Jurkat, Clone E6-1 (cell line): ENCODE results near the gene ABCD2.
"Not testable (repeated sequence)": the region's sequence is repeated elsewhere in the genome, so short reads cannot be mapped to it uniquely, and the experiment has no call there.

Experiments
- DNase-seq: peaks from one replicate; pipeline ENCODE4 v3.0.0-alpha.2; 2011; ENCODE audit warnings: low read depth, low spot score
- H3K4me3 ChIP-seq: 2 replicates; pipeline ENCODE4 v1.5.1; 2011; ENCODE audit warnings: mild to moderate bottlenecking, low read length, control low read depth, moderate library complexity

The ABCD2 gene

GRCh38 chr12:39572551-39572950 is 47.1 kb downstream of the ABCD2 start:
- no peak overlapping the region for H3K4me3 ChIP-seq
- DNase-seq, result no peak

GRCh38 chr12:39571351-39571750 is 48.3 kb downstream of the ABCD2 start:
- no peak for DNase-seq
- H3K4me3 ChIP-seq, result no peak overlapping the region

- no peak for DNase-seq
- no peak overlapping the region for H3K4me3 ChIP-seq
Observed at GRCh38 chr12:39553476-39553875, 66.1 kb downstream of the ABCD2 start.

- H3K4me3 ChIP-seq, DNase-seq: not testable (repeated sequence)
Observed at GRCh38 chr12:39544211-39544610, 75.4 kb downstream of the ABCD2 start.

- no peak overlapping the region for H3K4me3 ChIP-seq
- DNase-seq, result no peak
Observed at GRCh38 chr12:39541471-39541870, 78.1 kb downstream of the ABCD2 start.

- DNase-seq, result no peak
- H3K4me3 ChIP-seq, result no peak overlapping the region
Observed at GRCh38 chr12:39538679-39539104, 80.9 kb downstream of the ABCD2 start.

GRCh38 chr12:39533951-39534350 is 85.7 kb downstream of the ABCD2 start:
- H3K4me3 ChIP-seq, result no peak overlapping the region
- no peak for DNase-seq

- no peak for DNase-seq
Observed at GRCh38 chr12:39532448-39532847, 87.2 kb downstream of the ABCD2 start.

GRCh38 chr12:39526974-39527373 is 92.6 kb downstream of the ABCD2 start:
- DNase-seq, result no peak
- no peak overlapping the region for H3K4me3 ChIP-seq

More at GRCh38 chr12:39532448-39532847, 87.2 kb downstream of the ABCD2 start:
- no peak overlapping the region for H3K4me3 ChIP-seq

GRCh38 chr12:39522167-39522566 is 97.4 kb downstream of the ABCD2 start:
- H3K4me3 ChIP-seq, DNase-seq: not testable (repeated sequence)

- no peak for DNase-seq
- no peak overlapping the region for H3K4me3 ChIP-seq
Observed at GRCh38 chr12:39510001-39510400, 109.6 kb downstream of the ABCD2 start.

GRCh38 chr12:39505554-39505953 is 114.0 kb downstream of the ABCD2 start:
- H3K4me3 ChIP-seq, result no peak overlapping the region
- DNase-seq, result no peak

- H3K4me3 ChIP-seq, result no peak overlapping the region
Observed at GRCh38 chr12:39505023-39505422, 114.6 kb downstream of the ABCD2 start.

GRCh38 chr12:39503439-39503838 is 116.2 kb downstream of the ABCD2 start:
- no peak overlapping the region for H3K4me3 ChIP-seq
- DNase-seq, result no peak

More at GRCh38 chr12:39505023-39505422, 114.6 kb downstream of the ABCD2 start:
- no peak for DNase-seq

- DNase-seq, result no peak
- H3K4me3 ChIP-seq, result no peak overlapping the region
Observed at GRCh38 chr12:39502726-39503125, 116.9 kb downstream of the ABCD2 start.
